Neuron (in vitro differentiated cells): ENCODE measurements around the gene OAT.
A peak's percentile ranks its signal among the peaks of the same experiment; 100 is the strongest.

Experiments
- H2AFZ ChIP-seq: one replicate; pipeline ENCODE4 v1.6.1; 2013; ENCODE audit warnings: low read depth, mild to moderate bottlenecking, inconsistent platforms, low read length, moderate library complexity
- H3K27me3 ChIP-seq: one replicate; pipeline ENCODE4 v1.6.1; 2013; ENCODE audit warnings: low read length; ENCODE audit not compliant: insufficient read depth
- H3K36me3 ChIP-seq: one replicate; pipeline ENCODE4 v1.6.1; 2013; ENCODE audit warnings: low read length; ENCODE audit not compliant: insufficient read depth
- H3K4me1 ChIP-seq: one replicate; pipeline ENCODE4 v1.6.1; 2013; ENCODE audit warnings: low read length; ENCODE audit not compliant: insufficient read depth
- H3K4me3 ChIP-seq: 2 replicates; pipeline ENCODE4 v1.5.1; 2013; ENCODE audit warnings: mild to moderate bottlenecking, low read length, moderate library complexity
- H3K9me3 ChIP-seq: one replicate; pipeline ENCODE4 v1.6.1; 2013; ENCODE audit warnings: low read length

The OAT gene

DNA sequence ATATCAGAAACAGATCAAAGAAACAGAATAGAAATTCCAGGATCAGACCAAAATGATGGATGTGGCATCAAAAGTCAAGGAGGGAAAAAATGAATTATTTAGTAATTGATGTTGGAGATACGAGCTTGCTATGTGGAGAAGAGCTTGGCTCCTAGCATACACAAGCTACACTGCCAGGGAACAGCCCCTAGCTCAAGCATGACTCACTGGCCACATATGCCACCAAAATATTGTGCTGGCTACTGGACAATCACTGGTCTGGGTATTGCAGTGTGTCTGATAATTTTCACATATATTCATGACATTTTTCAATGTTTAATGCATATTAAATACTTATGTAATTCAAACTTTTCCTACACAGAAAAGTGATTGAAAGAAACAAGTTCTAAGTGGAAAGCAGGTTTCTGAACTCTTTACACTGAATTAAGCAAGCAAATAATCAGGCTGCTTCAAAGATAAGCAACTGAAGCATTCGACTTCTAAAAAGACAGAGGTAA lies 59.3 kb downstream of the OAT start:
- H3K4me3 ChIP-seq = no peak overlapping the region
- H3K36me3 ChIP-seq = no peaks in the 10 kb centered on the region
- H3K9me3 ChIP-seq = no peaks in the 10 kb centered on the region
- no peaks in the 10 kb centered on the region for H3K4me1 ChIP-seq
- peaks cover 9% of the 10 kb centered on the region for H3K27me3 ChIP-seq
- no peak overlapping the region for H2AFZ ChIP-seq

DNA sequence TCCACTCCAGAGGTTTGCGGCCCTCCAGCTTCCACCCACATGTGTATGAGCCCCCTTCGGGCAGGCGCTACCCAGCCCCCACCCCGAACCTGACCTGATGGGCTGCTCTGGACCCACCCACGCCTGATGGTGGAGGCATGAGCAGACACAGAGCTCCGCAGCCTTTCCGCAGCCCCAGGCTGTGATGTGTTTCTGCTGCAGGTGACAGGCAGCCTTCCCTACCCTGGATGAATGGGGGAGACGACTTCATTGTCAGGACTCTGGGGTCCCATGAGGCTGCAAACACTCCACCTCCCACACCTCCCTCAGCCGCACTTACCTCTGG lies 61.2 kb downstream of the OAT start:
- Histone ChIP-seq H3K27me3 (peaks cover 3% of the 10 kb centered on the region), H3K9me3 (no peaks in the 10 kb centered on the region), H2AFZ (no peak overlapping the region), H3K36me3 (no peaks in the 10 kb centered on the region), H3K4me1 (no peaks in the 10 kb centered on the region), H3K4me3 (no peak overlapping the region)

DNA sequence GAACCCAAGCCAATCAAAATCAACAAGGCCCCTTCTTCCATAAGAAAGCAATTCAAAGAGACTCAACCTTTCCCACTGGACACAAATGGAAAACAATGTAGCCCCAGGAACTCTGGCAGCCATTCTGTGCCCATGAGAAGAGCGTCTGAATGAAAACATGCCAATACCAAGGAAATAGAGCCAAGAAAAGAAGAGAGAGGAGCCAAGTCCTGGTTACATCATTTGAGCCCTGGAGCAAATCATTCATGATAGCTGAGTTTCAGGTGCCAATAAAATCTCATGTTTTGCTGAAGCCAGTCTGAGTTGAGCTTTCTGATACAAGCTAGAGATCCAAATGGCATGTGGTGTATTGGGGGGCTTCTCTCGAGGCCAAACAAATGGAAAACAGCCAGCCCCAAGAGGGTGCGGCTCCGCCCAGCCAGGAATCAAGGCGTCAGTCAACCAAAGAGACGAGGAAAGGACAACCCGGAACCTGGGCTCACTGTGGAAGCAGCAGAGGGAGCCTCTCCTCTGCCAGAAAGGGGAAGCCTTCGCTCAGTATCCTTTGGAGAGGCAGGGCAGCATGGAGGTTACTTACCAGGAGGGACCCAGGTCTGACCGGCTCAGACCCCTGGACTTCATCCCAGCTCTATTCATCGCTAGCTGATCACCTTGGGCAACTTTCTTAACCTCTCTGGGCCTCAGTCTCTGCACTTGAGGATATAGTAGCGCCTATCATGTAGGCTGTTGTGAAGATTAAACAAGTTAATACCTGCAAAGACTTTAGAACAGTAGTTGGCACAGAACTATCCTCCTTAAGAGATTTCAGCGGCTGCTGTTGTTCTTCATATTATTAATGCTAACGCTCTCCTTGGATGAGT lies 61.8 kb downstream of the OAT start:
- Histone ChIP-seq H3K4me1 (no peaks in the 10 kb centered on the region), H3K9me3 (no peaks in the 10 kb centered on the region), H3K36me3 (no peaks in the 10 kb centered on the region), H3K4me3 (no peak overlapping the region), H3K27me3 (no peaks in the 10 kb centered on the region), H2AFZ (no peak overlapping the region)

DNA sequence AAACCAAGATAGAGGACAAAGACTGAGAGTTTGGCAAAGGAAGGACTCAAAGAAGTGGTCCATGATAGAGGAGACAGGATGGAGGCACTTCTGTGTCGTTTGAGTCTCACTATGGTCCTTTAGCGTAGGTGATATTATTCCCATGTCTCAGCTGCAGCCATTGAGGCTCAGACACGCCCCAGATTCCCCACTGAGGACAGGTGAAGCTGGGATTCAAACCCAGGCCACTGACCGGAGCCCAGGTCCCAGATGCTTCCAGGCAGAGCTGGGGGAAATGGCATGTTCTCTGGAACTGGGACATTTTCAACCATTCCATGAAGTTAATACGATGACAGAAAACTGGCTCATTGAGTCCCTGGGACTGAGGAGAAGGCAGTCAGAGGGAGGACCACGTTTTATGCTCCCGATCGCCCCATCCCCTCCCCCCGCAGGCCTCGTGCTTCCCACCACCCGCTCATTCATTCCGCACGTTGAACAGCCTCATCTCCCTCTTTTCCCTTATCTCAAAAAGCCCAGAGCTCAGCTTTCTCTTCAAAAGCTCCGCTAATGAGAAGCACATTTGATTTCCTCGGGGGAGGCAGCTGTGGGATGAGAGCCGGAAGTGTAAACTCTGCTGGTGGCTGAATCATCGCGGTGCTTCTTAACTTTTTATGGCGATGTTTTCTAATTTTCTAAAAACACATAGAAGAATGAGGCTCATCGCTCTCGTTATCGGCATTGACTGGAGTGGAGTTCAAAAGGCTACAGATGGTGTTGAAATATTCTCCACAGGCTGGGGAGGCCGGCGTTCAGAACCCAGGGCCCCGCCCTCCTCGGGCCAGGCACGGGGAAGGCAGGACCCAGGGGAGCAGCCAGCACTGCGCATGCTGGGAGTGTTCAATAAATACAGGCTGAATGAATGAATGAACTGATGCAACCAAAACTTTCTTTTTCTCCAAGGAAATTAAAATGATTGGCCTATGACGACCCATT lies 64.0 kb downstream of the OAT start:
- Histone ChIP-seq H3K9me3 (no peaks in the 10 kb centered on the region), H3K36me3 (no peaks in the 10 kb centered on the region), H3K4me3 (peak overlapping the region; percentile 23), H2AFZ (peak overlapping the region; percentile 31), H3K27me3 (peaks cover 6% of the 10 kb centered on the region), H3K4me1 (no peaks in the 10 kb centered on the region)

DNA sequence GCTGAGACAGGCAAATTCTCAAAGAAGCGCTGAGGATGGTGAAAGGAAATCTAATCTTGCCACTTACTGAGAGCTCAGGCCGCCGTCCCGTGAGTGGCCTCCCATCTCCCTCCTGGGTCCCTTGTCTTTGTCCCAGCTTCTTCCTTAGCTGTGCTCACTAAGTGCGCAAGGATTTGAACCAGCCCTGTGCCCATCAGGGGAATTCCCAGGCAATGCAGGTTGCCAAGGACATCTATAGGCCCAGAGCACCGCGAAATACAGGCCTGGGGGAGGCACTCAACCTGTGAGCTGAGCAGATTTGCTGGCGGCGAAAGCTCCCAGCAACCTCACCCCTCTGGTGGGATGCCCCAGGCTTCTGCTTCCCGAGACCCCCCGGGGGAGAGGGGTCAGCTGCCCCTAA lies 64.8 kb downstream of the OAT start:
- Histone ChIP-seq H3K4me1 (no peaks in the 10 kb centered on the region), H3K4me3 (no peak overlapping the region), H2AFZ (no peak overlapping the region), H3K9me3 (no peaks in the 10 kb centered on the region), H3K27me3 (peaks cover 10% of the 10 kb centered on the region), H3K36me3 (no peaks in the 10 kb centered on the region)

DNA sequence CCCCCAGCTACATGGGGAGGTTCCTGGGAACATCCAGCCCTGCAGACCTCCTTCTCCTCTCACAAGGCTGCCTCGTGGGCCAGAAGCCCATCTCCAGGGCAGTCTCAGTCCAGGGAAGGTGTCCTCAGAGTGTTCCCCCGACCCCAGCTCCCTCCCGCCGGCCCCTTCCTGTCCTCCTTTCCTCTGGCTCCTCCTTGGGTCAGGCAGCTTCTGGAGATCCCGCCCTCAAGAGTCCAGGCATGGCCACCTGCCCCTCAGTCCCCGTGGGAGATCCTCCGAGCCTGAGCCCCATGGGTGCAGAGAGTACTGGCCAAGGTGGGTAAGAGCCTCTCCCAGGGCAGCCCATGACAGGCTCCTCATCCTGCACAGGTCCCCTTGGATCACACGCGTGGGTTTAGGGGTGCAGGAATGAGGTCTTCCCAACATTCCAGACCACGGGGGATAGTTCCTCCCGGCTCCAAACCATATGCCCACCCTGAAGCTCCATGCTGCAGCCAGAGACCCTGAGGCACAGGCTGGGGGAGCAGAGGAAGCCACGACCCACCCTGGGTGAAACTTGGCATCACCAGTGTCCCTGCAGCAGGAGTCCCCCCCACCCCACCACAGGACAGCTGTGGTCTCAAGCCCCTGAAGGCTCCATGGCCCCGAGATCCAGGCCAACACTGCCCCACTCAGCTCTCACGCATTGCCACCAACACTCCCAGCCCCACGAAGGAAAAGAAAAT lies 65.5 kb downstream of the OAT start:
- Histone ChIP-seq H2AFZ (no peak overlapping the region), H3K36me3 (no peaks in the 10 kb centered on the region), H3K4me3 (no peak overlapping the region)

DNA sequence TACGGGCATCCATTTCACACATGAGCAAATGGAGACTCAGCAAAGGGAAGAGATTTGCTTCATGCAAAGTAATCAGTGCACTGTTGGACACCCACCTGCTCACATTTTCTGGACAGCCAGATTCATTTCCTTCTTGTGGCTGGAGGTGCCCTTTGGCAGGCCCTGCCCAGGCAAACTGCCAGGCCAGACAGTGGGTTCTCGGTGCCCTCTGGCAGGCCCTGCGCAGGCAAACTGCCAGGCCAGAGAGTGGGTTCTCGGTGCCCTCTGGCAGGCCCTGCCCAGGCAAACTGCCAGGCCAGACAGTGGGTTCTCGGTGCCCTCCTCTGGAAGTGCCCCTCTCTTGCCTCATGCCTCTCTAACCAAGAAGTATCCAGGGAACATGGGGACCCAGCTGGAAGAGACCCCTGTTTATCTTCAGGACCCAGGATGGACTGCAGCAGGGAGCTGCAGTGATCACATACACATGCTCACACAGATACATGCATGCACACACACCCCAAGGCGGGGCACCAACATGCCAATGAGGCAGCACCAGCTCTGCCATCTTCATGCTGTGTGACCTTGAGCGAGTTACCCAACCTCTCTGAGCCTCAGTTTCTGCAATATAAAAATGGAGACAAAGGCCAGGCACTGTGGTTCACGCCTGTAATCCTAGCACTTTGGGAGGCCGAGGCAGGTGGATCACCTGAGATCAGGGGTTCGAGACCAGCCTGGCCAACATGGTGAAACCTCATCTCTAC lies 67.1 kb downstream of the OAT start:
- H3K36me3 ChIP-seq = no peaks in the 10 kb centered on the region
- no peaks in the 10 kb centered on the region for H3K4me1 ChIP-seq
- H2AFZ ChIP-seq = no peak overlapping the region
- H3K9me3 ChIP-seq = no peaks in the 10 kb centered on the region
- peaks cover 17% of the 10 kb centered on the region for H3K27me3 ChIP-seq
- no peak overlapping the region for H3K4me3 ChIP-seq

More for the DNA sequence above, 65.5 kb downstream of the OAT start:
- Histone ChIP-seq H3K9me3 (no peaks in the 10 kb centered on the region), H3K4me1 (no peaks in the 10 kb centered on the region), H3K27me3 (peaks cover 15% of the 10 kb centered on the region)

DNA sequence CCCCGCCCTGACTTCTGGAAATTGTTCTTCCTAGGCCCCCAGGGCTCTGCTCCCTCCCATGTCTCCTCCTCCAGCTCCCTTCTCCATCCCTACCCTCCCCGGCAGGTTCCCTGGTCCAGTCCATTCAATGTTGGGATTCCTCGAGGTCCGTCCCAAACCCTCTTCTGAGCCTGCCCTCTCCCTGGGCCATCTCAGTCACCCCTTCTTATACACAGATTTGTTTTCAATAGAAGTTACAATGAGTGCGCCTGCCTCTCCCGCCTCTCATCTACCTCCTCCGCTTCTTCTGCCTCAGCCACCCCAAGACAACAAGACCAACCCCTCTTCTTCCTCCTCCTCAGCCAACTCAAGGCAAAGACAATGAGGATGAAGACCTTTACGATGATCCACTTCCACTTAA lies 67.9 kb downstream of the OAT start:
- no peaks in the 10 kb centered on the region for H3K9me3 ChIP-seq
- no peaks in the 10 kb centered on the region for H3K4me1 ChIP-seq
- no peak overlapping the region for H2AFZ ChIP-seq
- peaks cover 17% of the 10 kb centered on the region for H3K27me3 ChIP-seq
- no peak overlapping the region for H3K4me3 ChIP-seq
- no peaks in the 10 kb centered on the region for H3K36me3 ChIP-seq

DNA sequence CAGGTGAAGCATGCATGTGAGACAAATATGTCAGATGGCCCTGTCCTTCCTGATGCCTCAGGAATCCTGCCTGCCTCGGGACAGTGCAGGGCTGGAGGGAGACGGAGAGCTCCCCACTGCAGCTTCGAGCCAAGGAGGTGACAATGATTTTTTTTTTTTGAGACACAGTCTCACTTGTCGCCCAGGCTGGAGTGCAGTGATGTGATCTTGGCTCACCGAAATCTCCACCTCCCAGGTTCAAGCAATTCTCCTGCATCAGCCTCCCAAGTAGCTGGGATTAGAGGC lies 68.8 kb downstream of the OAT start:
- H2AFZ ChIP-seq = no peak overlapping the region
- no peaks in the 10 kb centered on the region for H3K36me3 ChIP-seq
- no peaks in the 10 kb centered on the region for H3K9me3 ChIP-seq
- H3K4me1 ChIP-seq = no peaks in the 10 kb centered on the region
- peaks cover 17% of the 10 kb centered on the region for H3K27me3 ChIP-seq
- H3K4me3 ChIP-seq = no peak overlapping the region

DNA sequence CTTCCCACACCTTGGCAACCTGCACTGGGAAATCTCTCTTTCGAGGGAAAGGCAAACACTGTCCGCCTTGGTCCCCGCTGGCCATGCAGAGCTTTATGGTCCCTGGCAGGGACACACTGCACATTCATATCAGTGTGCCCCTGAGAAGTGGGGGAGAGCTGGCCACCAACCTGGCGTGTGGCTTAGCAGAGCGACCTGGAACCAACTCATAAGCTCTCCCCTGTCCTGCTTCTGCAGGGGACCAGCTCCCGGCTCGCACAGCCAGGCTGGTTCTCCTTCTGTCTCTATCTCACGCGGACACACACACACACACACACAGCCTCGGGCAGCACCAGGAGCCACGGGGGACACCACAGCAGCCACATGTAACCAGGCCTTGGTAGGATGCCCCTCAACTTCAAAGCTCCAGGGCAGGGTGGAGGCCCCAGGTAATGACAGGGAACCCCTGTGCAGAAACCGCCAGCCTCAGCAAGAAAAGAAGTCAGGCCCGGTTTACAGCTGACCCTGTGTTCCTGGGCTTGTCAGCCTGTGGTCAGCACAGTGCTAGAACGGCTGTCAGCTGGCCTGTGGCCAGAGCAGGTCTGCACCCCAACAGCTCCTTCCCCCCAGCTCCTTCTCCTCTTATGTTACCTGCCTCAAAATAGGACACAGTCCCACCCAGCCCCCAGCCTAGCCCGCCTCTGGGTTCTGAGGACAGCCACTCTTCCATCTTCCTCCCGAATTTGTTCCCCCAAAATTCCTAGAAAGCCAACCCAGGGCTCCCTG lies 69.3 kb downstream of the OAT start:
- Histone ChIP-seq H3K9me3 (no peaks in the 10 kb centered on the region), H3K36me3 (no peaks in the 10 kb centered on the region), H3K4me3 (no peak overlapping the region), H2AFZ (no peak overlapping the region), H3K4me1 (no peaks in the 10 kb centered on the region), H3K27me3 (peaks cover 17% of the 10 kb centered on the region)

DNA sequence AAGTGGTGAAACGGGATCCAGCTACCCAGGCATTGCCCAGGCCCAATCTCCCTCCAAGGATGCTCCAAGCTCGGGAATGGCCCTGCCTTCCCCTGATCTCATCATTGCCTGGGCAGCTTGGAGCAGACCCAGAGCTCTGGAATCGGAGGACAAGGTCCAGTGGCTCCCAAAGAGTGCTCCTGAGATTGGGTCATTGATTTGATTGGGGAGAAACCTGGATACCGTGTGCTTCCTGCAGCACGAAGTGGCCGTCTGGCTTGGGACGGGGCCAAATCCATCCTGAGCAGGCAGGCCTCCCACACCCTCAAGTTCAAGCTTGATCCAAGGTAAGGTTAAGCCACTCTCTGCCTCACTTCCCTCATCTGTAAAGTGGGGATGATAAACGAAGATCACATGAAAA lies 69.9 kb downstream of the OAT start:
- no peaks in the 10 kb centered on the region for H3K9me3 ChIP-seq
- H2AFZ ChIP-seq = no peak overlapping the region
- no peak overlapping the region for H3K4me3 ChIP-seq
- peaks cover 17% of the 10 kb centered on the region for H3K27me3 ChIP-seq
- no peaks in the 10 kb centered on the region for H3K36me3 ChIP-seq
- H3K4me1 ChIP-seq = no peaks in the 10 kb centered on the region

DNA sequence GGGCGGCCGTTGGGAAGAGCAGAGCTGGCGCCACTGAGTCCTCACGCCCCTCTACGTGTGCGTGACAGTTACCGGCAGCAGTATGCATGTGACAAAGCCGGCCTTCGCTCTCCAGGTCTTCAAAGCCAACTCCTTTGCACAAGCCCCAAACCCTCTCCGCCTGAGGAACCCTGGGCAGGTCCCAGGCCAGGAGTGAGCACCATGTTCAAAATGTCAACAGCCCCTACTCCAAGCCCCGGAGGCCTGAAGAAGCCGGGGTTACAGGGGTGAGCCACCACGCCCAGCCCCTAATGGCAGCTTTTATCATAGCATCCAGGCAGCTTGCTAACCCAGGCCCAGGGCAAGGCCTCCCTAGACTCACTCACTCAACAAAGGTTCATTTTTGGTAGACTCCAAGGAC lies 70.8 kb downstream of the OAT start:
- Histone ChIP-seq H3K9me3 (no peaks in the 10 kb centered on the region), H3K36me3 (no peaks in the 10 kb centered on the region), H3K4me1 (no peaks in the 10 kb centered on the region)

More for the DNA sequence above, 70.8 kb downstream of the OAT start:
- Histone ChIP-seq H3K27me3 (peaks cover 17% of the 10 kb centered on the region), H2AFZ (no peak overlapping the region), H3K4me3 (no peak overlapping the region)
